ENCODE data around the gene PLCB3.
A peak's percentile ranks its signal among the peaks of the same experiment; 100 is the strongest.
"Not testable (repeated sequence)": the region's sequence is repeated elsewhere in the genome, so short reads cannot be mapped to it uniquely, and the experiment has no call there.

Gene PLCB3

GRCh38 chr11:64306563-64306875, 55.2 kb downstream of the PLCB3 start:
- DNase-seq: no peak

DNA sequence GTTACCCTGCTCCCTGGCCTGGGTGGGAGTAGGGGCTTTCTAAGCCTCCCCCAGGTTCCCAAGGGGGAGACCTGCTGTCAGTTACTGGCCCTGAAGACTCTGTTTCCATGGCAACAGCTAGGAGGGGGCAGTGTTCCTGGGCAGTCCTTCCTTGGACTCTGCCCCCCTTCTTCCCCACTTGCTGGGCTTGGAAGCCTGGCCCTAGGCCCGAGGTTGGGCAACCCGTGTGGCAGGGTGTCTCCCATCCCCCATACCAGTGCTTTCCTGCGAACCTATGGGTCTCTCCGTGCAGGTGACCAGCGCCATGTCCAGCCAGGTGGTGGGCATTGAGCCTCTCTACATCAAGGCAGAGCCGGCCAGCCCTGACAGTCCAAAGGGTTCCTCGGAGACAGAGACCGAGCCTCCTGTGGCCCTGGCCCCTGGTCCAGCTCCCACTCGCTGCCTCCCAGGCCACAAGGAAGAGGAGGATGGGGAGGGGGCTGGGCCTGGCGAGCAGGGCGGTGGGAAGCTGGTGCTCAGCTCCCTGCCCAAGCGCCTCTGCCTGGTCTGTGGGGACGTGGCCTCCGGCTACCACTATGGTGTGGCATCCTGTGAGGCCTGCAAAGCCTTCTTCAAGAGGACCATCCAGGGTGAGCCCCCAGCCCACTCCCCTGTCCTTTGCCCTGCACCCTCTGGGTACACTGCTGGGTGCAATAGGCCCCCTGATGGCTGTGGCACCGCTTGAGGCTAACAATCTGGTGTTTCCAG, 55.7 kb downstream of the PLCB3 start:
- DNase-seq: no peak

DNA sequence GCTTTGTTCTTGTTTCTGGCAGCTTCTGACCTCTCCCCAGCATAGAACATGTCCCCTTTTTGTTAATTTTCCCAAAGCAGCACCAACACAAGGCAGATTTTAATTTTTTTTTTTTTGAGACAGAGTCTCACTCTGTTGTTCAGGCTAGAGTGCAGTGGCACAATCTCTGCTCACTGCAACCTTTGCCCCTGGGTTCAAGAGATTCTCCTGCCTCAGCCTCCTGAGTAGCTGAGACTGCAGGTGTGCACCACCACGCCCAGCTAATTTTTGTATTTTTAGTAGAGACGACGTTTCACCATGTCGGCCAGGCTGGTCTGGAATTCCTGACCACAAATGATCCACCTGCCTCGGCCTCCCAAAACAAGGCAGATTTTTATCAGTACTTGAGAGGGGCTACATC, 56.5 kb downstream of the PLCB3 start:
- DNase-seq: not testable (repeated sequence)

GRCh38 chr11:64312947-64313346, 61.6 kb downstream of the PLCB3 start:
- no peak for DNase-seq

DNA sequence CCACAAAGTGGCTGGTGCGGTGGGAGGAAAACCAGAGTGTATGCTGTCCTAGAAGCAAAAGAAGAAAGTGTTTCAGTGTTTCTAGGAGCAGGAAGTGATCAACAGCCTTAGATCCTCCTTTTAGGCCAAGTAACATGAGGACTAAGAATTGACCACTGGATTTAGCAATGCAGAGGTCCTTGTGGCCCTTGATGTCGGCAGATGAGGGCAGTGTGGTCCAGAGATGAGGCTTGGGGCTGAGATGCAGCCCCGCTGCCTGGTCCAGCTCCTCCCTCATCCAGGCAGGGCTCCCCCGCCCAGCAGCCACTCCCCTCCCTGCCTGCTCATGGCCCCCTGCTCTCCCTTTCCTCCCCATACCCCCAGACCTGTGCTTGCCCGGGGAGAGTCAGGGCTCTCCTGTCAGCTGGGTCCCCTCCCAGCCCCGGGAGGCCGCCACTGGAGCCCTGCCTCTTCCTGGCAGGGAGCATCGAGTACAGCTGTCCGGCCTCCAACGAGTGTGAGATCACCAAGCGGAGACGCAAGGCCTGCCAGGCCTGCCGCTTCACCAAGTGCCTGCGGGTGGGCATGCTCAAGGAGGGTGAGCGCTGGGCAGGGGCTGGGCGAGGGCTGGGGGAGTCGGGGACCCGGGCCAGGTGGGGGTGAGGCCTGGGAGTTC, 62.3 kb downstream of the PLCB3 start:
- DNase-seq: no peak

DNA sequence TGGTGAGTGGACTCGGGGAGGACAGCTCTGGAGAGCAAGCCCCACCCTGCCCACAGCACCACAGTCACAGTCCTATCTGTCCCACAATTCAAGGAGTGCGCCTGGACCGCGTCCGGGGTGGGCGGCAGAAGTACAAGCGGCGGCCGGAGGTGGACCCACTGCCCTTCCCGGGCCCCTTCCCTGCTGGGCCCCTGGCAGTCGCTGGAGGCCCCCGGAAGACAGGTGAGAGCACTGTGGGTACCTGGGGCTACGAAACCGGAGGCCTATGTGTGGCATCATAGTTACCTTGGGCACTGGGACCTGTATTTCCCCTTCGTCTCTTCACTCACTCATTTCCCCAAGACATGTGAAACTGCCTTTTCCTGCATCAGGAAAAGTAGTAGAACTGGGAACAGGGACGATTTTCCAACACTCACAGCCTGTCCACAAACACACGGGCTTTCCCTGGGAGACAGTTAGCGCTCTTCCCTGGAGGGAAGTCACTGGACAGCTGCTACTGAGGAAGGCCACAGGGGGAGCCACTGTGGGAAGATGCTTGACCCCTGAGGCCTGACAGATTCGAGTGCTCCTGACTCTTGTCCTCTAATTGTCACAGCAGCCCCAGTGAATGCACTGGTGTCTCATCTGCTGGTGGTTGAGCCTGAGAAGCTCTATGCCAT, 62.9 kb downstream of the PLCB3 start:
- DNase-seq: no peak

GRCh38 chr11:64314805-64315561, 63.7 kb downstream of the PLCB3 start:
- DNase-seq: no peak

- not testable (repeated sequence) for DNase-seq
Measured at GRCh38 chr11:64315667-64316526, 64.6 kb downstream of the PLCB3 start.

GRCh38 chr11:64316672-64317324, 65.5 kb downstream of the PLCB3 start:
- DNase-seq: peak; percentile 54

- DNase-seq: peak; percentile 99
Measured at GRCh38 chr11:64317325-64317960, 66.1 kb downstream of the PLCB3 start, which contains the start of gene TRMT112. TSS of gene TRMT112 (minus strand) at chr11:64317559. CDS start at chr11:64317526, 33 bp downstream.

- DNase-seq: peak; percentile 97
Measured at GRCh38 chr11:64317961-64318765, 66.8 kb downstream of the PLCB3 start, which contains the start of gene PRDX5. TSS of gene PRDX5 (plus strand) at chr11:64318121. CDS start at chr11:64318216, 95 bp downstream.

All from CD4-positive, alpha-beta T cell treated with Interleukin-17A for 1 hour (primary cell).